ENCODE results near the gene ERAP2.
"Not testable (repeated sequence)": the region's sequence is repeated elsewhere in the genome, so short reads cannot be mapped to it uniquely, and the experiment has no call there.

The ERAP2 gene

DNA sequence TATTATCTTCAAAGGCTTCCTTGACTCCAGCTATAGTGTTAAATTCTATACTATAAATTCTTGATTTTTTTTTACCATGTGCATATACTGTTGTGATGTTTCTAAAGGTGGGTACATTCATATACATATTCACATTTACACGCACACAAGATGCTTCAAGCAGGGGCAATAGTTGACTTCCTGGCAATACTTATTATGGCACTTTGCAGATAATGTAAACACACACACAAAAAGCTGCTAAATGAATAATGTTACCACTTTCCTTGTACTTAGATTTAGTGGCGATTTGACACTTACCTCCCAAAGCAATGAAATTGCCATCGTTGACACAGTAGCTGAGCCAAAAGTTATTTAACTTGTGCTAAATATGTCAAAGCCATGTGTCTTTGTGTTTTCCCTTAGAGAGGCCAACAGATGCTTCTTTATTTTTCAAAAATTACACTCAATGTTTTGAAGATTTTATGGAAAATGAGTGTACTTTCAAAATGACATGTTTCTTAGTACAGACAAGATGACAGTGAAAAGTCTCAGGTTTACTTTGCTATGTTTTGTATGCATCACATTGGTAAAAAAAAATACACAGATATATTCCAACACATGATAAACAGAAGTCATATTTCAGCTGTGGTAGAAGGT is 12.2 kb upstream of the ERAP2 start:
- no peak for DNase-seq

GRCh38 chr5:96864922-96865530 is 11.3 kb upstream of the ERAP2 start:
- DNase-seq = no peak

GRCh38 chr5:96868603-96869371 is 7.5 kb upstream of the ERAP2 start:
- peak; percentile 60 for DNase-seq

DNA sequence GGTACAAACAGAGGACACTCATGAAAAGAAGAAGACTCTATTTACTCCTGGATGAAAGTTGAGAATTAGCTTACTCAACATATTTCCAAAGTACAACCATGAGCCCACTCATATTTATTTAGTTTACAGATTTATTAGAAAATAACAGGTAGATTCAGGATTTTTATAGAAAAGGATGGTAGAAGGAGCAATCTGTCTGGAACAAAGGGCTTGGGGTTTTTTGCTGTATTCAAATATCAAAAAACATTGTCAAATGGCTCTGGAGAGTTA is 7.0 kb upstream of the ERAP2 start:
- no peak for DNase-seq

DNA sequence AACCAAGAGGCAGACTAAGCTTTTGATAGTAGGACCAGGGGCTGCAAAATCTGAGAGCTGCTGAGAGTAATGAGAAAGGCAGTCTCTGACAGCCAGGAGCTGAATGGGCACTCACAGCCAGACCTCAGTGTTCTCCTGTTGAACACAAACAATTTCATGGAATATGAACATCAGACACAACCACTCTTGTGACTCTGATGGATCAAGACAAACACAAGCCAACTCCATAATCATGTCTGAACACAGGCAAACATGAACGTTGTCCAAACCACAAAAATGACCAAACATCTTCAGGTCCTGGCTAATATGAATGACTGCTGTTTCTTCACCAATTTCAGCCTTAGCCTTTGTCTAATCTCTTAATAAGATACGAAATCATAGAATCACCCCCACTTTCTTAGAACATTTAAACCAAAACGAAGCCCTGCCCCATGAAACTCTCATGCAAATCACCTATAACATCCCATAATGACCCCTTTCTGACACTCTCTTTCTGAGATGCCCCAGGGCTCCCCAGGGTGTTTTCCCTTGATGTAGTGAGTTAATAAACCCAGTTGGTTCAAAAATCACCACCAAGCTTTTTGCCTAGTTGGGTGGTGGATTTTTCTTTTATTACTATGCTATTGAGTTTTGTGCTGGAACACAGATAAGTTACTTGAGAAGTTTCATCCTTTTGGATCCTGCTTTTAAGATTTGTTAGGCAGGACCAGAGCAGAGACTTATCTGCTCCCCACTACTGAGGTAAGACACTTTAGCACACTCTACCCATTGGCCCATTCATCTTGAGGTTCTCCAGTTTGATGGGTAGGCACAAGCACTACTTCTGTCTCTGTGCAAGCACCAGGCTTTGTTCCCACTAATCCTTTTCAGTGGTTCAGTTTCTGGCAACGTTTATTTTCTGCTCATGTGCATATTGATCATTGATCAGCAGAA is 5.9 kb upstream of the ERAP2 start:
- no peak for DNase-seq

GRCh38 chr5:96871027-96871399 is 5.3 kb upstream of the ERAP2 start:
- no peak for DNase-seq

- DNase-seq = no peak
These were observed 4.6 kb upstream of the ERAP2 start for GRCh38 chr5:96871686-96872085.

- DNase-seq = no peak
These were observed 2.9 kb upstream of the ERAP2 start for GRCh38 chr5:96873449-96873848.

- no peak for DNase-seq
These were observed 1.7 kb upstream of the ERAP2 start for GRCh38 chr5:96874631-96875030.

DNA sequence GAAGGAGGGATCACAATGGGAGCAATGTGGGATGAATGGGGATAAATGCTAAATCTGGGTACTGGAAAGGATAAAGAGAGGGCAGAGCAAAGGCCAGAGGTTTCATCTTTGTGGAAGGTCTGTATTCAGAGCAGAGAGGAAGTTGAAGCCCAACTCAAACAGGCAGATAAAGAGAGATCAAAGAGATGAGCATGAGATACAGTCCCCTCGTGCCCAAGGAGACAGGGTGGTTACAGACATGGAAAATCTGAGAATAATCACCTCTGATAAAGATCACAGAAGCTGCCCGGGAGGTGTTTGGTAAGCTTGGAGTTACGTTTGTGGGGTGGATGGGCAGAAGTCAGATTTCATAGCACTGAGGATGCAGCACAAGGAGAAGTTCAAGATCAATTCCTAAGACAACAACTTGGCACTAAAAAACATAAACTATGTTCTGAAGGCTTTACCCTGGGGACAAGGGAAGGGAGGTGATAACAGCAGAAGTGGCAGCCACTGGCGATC is 459 bp upstream of the ERAP2 start:
- DNase-seq = no peak

- not testable (repeated sequence) for DNase-seq
These were observed 723 bp downstream of the ERAP2 start for GRCh38 chr5:96876977-96877469.

DNA sequence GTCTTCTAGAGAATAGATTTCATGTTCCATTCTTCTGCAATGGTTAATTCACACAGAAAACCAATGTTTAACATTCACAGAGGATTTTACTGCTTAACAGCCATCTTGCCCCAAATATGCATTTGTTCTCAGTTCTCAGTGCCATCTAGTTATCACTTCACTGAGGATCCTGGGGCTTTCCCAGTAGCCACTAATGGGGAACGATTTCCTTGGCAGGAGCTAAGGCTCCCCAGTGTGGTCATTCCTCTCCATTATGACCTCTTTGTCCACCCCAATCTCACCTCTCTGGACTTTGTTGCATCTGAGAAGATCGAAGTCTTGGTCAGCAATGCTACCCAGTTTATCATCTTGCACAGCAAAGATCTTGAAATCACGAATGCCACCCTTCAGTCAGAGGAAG is 3.4 kb downstream of the ERAP2 start:
- DNase-seq = no peak

DNA sequence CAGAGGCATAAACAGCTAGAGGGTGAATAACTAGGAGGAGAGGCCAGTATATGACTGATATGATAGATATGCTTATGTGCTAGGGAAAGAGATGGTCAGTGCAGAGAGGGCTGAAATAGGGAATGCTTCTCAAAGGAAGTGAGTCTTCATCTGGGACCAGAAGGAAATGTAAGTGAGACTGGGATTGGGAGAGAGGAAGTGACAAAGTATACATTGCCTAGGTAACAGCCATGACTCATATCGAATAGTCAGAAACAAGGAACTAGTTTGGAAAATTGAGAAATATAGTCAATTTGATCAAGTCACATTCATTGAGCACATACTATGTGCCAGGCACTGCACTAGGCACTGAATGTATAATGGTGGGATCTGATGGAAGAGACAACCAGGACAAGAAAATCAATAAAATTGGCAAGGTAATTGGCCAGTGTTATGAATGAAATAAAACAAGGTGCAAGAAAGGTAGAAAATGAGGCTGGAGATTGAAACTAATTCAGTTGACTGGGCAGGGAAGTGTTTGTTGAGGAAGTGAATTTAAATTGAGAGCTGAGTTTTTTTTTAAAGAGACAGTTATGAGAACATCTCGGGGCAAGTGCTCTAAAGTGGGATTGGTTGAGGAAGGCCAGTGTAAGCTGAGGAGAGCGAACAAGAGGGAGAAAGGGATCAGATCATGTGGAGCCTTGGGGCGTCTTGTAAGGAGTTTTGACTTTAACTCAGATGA is 4.3 kb downstream of the ERAP2 start:
- peak; percentile 38 for DNase-seq

GRCh38 chr5:96881511-96882115 is 5.3 kb downstream of the ERAP2 start:
- DNase-seq = peak; percentile 50

- no peak for DNase-seq
These were observed 7.6 kb downstream of the ERAP2 start for GRCh38 chr5:96883871-96884270.

- no peak for DNase-seq
These were observed 8.7 kb downstream of the ERAP2 start for GRCh38 chr5:96884995-96885394.

- peak; percentile 78 for DNase-seq
These were observed 9.4 kb downstream of the ERAP2 start for GRCh38 chr5:96885518-96886338.

GRCh38 chr5:96893342-96893741 is 17.0 kb downstream of the ERAP2 start:
- DNase-seq = peak; percentile 81

DNA sequence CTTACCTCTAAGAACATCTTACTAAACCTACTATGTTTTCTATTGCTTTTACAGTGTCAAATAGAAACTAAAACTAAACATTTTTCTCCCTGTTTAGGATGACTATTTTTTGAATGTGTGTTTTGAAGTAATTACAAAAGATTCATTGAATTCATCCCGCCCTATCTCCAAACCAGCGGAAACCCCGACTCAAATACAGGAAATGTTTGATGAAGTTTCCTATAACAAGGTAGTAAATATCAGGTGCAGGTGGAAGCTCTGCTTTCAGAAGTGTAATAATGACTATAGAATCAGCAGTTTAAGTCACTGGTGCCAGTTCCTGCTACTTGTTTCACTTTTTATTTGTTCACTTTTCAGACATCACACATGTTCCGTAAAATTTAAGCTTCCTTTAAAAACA is 20.0 kb downstream of the ERAP2 start:
- DNase-seq = no peak

GRCh38 chr5:96896806-96897205 is 20.5 kb downstream of the ERAP2 start:
- no peak for DNase-seq

GRCh38 chr5:96901384-96901783 is 25.1 kb downstream of the ERAP2 start:
- DNase-seq = no peak

Data from kidney glomerular epithelial cell (primary cell).